Measurements from ENCODE around the gene MYEOV.

Gene MYEOV

GRCh38 chr11:69326622-69327219, 32.8 kb downstream of the MYEOV start:
- TF ChIP-seq CTCF (IDR thresholded peaks at IDR 0.05): no peak

- no peak for TF ChIP-seq CTCF (IDR thresholded peaks at IDR 0.05)
Observed at GRCh38 chr11:69327741-69328191, 33.8 kb downstream of the MYEOV start.

GRCh38 chr11:69328231-69328630, 34.3 kb downstream of the MYEOV start:
- no peak for TF ChIP-seq CTCF (IDR thresholded peaks at IDR 0.05)

- TF ChIP-seq CTCF (IDR thresholded peaks at IDR 0.05): no peak
Observed at GRCh38 chr11:69329581-69329980, 35.6 kb downstream of the MYEOV start.

- TF ChIP-seq CTCF (IDR thresholded peaks at IDR 0.05): no peak
Observed at GRCh38 chr11:69330330-69330729, 36.4 kb downstream of the MYEOV start.

GRCh38 chr11:69333149-69333710, 39.3 kb downstream of the MYEOV start:
- TF ChIP-seq CTCF (IDR thresholded peaks at IDR 0.05): no peak

GRCh38 chr11:69333879-69334278, 39.9 kb downstream of the MYEOV start:
- no peak for TF ChIP-seq CTCF (IDR thresholded peaks at IDR 0.05)
